ENCODE data around the gene MRPL4. TPM values are rescaled to one million over a fixed set of nuclear protein-coding genes. Genes with fewer than 3 reads are reported as not detected.

MRPL4 gene
- total RNA-seq, 1 experiment from 2014 or later: 146 TPM

DNA sequence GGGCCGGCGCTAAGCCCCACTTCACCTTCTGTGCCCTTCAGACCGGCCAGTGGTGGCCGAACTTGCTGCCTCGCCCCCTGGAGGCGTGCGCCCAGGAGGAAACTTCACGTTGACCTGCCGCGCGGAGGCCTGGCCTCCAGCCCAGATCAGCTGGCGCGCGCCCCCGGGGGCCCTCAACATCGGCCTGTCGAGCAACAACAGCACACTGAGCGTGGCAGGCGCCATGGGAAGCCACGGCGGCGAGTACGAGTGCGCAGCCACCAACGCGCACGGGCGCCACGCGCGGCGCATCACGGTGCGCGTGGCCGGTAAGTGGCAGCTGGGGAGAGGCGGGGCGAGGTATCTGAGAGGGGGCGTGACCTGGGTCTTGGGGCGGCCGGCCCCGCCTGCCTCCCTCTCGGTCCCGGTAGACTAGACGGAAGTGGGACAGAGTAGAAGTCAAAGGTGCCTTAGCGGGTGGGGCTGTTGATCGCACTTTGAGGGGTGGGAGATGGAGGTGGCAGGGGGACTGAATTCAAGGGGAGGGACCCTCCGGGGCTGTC, 43.4 kb downstream of the MRPL4 start:
- Histone ChIP-seq H3K9ac (ENCODE audit: low read length) (no peak overlapping the region), H3K9me2 (ENCODE audit: insufficient read depth) (no peaks in the 10 kb centered on the region), H3K27ac (ENCODE audit: low read depth, low read length) (no peak overlapping the region), H3K79me2 (ENCODE audit: insufficient read depth, low read length) (peaks cover 14% of the 10 kb centered on the region; the same call in 1 of the 2 replicates), H3K4me1 (ENCODE audit: control insufficient read depth in 1 of 2, insufficient read depth in 2 of 2, low read length in 2 of 2) (peaks cover 9 to 27% of the 10 kb centered on the region in 2 experiments), H3K9me3 (ENCODE audit: control insufficient read depth in 1 of 2, insufficient read depth in 1 of 2, low read depth in 1 of 2, low read length in 2 of 2) (no peaks in the 10 kb centered on the region), H2AFZ (ENCODE audit: low read depth, low read length, poor library complexity, severe bottlenecking) (no peak overlapping the region), H3K36me3 (ENCODE audit: control insufficient read depth in 1 of 2, insufficient read depth in 2 of 2, low read length in 2 of 2) (peaks cover 2 to 23% of the 10 kb centered on the region in 2 experiments; a peak in 2 of 4 replicates), H3K4me3 (replicated peaks in 1 of 2; ENCODE audit: low read depth in 1 of 2, low read length in 2 of 2) (no peak overlapping the region), H3K4me2 (ENCODE audit: low read length) (no peak overlapping the region), H4K20me1 (ENCODE audit: insufficient read depth) (no peaks in the 10 kb centered on the region), H3K27me3 (ENCODE audit: insufficient read depth, low read length) (no peaks in the 10 kb centered on the region)
- ChIA-PET CTCF (no interaction called here), POLR2A (no interaction called here), RAD21 (ENCODE audit: low non-redundant PET in 1 of 2, low total read pairs in 2 of 2, uncharacterized antibody in 2 of 2, unreplicated experiment in 2 of 2) (no interaction called here)
- TF ChIP-seq, protein P1, sequence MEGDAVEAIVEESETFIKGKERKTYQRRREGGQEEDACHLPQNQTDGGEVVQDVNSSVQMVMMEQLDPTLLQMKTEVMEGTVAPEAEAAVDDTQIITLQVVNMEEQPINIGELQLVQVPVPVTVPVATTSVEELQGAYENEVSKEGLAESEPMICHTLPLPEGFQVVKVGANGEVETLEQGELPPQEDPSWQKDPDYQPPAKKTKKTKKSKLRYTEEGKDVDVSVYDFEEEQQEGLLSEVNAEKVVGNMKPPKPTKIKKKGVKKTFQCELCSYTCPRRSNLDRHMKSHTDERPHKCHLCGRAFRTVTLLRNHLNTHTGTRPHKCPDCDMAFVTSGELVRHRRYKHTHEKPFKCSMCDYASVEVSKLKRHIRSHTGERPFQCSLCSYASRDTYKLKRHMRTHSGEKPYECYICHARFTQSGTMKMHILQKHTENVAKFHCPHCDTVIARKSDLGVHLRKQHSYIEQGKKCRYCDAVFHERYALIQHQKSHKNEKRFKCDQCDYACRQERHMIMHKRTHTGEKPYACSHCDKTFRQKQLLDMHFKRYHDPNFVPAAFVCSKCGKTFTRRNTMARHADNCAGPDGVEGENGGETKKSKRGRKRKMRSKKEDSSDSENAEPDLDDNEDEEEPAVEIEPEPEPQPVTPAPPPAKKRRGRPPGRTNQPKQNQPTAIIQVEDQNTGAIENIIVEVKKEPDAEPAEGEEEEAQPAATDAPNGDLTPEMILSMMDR (IDR thresholded peaks at IDR 0.05 in 2 of 3, conservative IDR thresholded peaks at IDR 0.05 in 1 of 3; ENCODE audit: borderline replicate concordance in 1 of 3, insufficient read depth in 1 of 3, low read depth in 2 of 3, low read length in 2 of 3): no peak
- TF ChIP-seq SRF (IDR thresholded peaks at IDR 0.05; ENCODE audit: low read depth) (no peak), ELF1 (IDR thresholded peaks at IDR 0.05; ENCODE audit: borderline replicate concordance, low read depth) (no peak), CEBPB (IDR thresholded peaks at IDR 0.05; ENCODE audit: low read depth) (no peak), YY1 (IDR thresholded peaks at IDR 0.05; ENCODE audit: extremely low read depth, insufficient replicate concordance, low read depth, low read length) (no peak), EZH2 (IDR thresholded peaks at IDR 0.05) (no peak), SIN3A (IDR thresholded peaks at IDR 0.05; ENCODE audit: low read depth) (no peak), EGR1 (IDR thresholded peaks at IDR 0.05; ENCODE audit: low read depth) (no peak), CBX3 (IDR thresholded peaks at IDR 0.05; ENCODE audit: low read depth) (no peak), ZNF274 (IDR thresholded peaks at IDR 0.05; ENCODE audit: low read depth, low read length) (no peak), RAD21 (IDR thresholded peaks at IDR 0.05; ENCODE audit: low read depth) (no peak), POLR2AphosphoS5 (IDR thresholded peaks at IDR 0.05; ENCODE audit: low read depth, low read length) (no peak), SP1 (IDR thresholded peaks at IDR 0.05; ENCODE audit: low read depth) (no peak), EZH2phosphoT487 (IDR thresholded peaks at IDR 0.05; ENCODE audit: borderline replicate concordance) (no peak), ZFX (IDR thresholded peaks at IDR 0.05) (no peak)
- TF ChIP-seq, protein P2, sequence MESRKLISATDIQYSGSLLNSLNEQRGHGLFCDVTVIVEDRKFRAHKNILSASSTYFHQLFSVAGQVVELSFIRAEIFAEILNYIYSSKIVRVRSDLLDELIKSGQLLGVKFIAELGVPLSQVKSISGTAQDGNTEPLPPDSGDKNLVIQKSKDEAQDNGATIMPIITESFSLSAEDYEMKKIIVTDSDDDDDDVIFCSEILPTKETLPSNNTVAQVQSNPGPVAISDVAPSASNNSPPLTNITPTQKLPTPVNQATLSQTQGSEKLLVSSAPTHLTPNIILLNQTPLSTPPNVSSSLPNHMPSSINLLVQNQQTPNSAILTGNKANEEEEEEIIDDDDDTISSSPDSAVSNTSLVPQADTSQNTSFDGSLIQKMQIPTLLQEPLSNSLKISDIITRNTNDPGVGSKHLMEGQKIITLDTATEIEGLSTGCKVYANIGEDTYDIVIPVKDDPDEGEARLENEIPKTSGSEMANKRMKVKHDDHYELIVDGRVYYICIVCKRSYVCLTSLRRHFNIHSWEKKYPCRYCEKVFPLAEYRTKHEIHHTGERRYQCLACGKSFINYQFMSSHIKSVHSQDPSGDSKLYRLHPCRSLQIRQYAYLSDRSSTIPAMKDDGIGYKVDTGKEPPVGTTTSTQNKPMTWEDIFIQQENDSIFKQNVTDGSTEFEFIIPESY (IDR thresholded peaks at IDR 0.05; ENCODE audit: extremely low read depth, insufficient replicate concordance, low read length): no peak
- TF ChIP-seq, protein P3, sequence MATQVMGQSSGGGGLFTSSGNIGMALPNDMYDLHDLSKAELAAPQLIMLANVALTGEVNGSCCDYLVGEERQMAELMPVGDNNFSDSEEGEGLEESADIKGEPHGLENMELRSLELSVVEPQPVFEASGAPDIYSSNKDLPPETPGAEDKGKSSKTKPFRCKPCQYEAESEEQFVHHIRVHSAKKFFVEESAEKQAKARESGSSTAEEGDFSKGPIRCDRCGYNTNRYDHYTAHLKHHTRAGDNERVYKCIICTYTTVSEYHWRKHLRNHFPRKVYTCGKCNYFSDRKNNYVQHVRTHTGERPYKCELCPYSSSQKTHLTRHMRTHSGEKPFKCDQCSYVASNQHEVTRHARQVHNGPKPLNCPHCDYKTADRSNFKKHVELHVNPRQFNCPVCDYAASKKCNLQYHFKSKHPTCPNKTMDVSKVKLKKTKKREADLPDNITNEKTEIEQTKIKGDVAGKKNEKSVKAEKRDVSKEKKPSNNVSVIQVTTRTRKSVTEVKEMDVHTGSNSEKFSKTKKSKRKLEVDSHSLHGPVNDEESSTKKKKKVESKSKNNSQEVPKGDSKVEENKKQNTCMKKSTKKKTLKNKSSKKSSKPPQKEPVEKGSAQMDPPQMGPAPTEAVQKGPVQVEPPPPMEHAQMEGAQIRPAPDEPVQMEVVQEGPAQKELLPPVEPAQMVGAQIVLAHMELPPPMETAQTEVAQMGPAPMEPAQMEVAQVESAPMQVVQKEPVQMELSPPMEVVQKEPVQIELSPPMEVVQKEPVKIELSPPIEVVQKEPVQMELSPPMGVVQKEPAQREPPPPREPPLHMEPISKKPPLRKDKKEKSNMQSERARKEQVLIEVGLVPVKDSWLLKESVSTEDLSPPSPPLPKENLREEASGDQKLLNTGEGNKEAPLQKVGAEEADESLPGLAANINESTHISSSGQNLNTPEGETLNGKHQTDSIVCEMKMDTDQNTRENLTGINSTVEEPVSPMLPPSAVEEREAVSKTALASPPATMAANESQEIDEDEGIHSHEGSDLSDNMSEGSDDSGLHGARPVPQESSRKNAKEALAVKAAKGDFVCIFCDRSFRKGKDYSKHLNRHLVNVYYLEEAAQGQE (IDR thresholded peaks at IDR 0.05; ENCODE audit: low read depth): no peak
- TF ChIP-seq, protein P4, sequence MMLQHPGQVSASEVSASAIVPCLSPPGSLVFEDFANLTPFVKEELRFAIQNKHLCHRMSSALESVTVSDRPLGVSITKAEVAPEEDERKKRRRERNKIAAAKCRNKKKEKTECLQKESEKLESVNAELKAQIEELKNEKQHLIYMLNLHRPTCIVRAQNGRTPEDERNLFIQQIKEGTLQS (IDR thresholded peaks at IDR 0.05): no peak
- TF ChIP-seq, protein P5, sequence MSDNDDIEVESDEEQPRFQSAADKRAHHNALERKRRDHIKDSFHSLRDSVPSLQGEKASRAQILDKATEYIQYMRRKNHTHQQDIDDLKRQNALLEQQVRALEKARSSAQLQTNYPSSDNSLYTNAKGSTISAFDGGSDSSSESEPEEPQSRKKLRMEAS (IDR thresholded peaks at IDR 0.05): no peak
- intact Hi-C loops (cut with micrococcal nuclease): no loop called here
- ATAC-seq (no peak), DNase-seq (ENCODE audit: low read depth, low spot score) (no peak)
- BruUV-seq (replicated peaks): no TSS peak
